Neuron (in vitro differentiated cells): Measurements from ENCODE around the gene LITAF.
"Not testable (repeated sequence)": the region's sequence is repeated elsewhere in the genome, so short reads cannot be mapped to it uniquely, and the experiment has no call there.

Source experiments
- H2AFZ ChIP-seq: one replicate; pipeline ENCODE4 v1.6.1; 2013; ENCODE audit warnings: low read depth, mild to moderate bottlenecking, inconsistent platforms, low read length, moderate library complexity
- H3K27me3 ChIP-seq: one replicate; pipeline ENCODE4 v1.6.1; 2013; ENCODE audit warnings: low read length; ENCODE audit not compliant: insufficient read depth
- H3K36me3 ChIP-seq: one replicate; pipeline ENCODE4 v1.6.1; 2013; ENCODE audit warnings: low read length; ENCODE audit not compliant: insufficient read depth
- H3K4me1 ChIP-seq: one replicate; pipeline ENCODE4 v1.6.1; 2013; ENCODE audit warnings: low read length; ENCODE audit not compliant: insufficient read depth
- H3K4me3 ChIP-seq: 2 replicates; pipeline ENCODE4 v1.5.1; 2013; ENCODE audit warnings: mild to moderate bottlenecking, low read length, moderate library complexity
- H3K9me3 ChIP-seq: one replicate; pipeline ENCODE4 v1.6.1; 2013; ENCODE audit warnings: low read length

LITAF gene

GRCh38 chr16:11570806-11571205, 15.9 kb downstream of the LITAF start:
- no peaks in the 10 kb centered on the region for H3K27me3 ChIP-seq
- H3K9me3 ChIP-seq, result peaks cover 1% of the 10 kb centered on the region
- H3K36me3 ChIP-seq, result no peaks in the 10 kb centered on the region
- H3K4me1 ChIP-seq, result no peaks in the 10 kb centered on the region
- no peak overlapping the region for H2AFZ ChIP-seq
- H3K4me3 ChIP-seq, result no peak overlapping the region

GRCh38 chr16:11570258-11570657, 16.5 kb downstream of the LITAF start:
- Histone ChIP-seq H3K4me1 (no peaks in the 10 kb centered on the region), H3K9me3 (no peaks in the 10 kb centered on the region), H2AFZ (no peak overlapping the region), H3K36me3 (no peaks in the 10 kb centered on the region), H3K27me3 (no peaks in the 10 kb centered on the region), H3K4me3 (no peak overlapping the region)

GRCh38 chr16:11566398-11566797, 20.3 kb downstream of the LITAF start:
- Histone ChIP-seq H3K9me3 (no peaks in the 10 kb centered on the region), H3K4me1 (no peaks in the 10 kb centered on the region), H3K27me3 (no peaks in the 10 kb centered on the region), H3K36me3 (no peaks in the 10 kb centered on the region), H2AFZ (no peak overlapping the region), H3K4me3 (no peak overlapping the region)

- Histone ChIP-seq H3K36me3 (no peaks in the 10 kb centered on the region), H3K4me1 (peaks cover 5% of the 10 kb centered on the region), H2AFZ (no peak overlapping the region), H3K9me3 (no peaks in the 10 kb centered on the region), H3K4me3 (no peak overlapping the region), H3K27me3 (no peaks in the 10 kb centered on the region)
These were observed 21.1 kb downstream of the LITAF start for GRCh38 chr16:11565665-11566064.

GRCh38 chr16:11564046-11564926, 22.4 kb downstream of the LITAF start:
- no peak overlapping the region for H3K4me3 ChIP-seq
- no peaks in the 10 kb centered on the region for H3K9me3 ChIP-seq
- H3K4me1 ChIP-seq, result peaks cover 5% of the 10 kb centered on the region
- H2AFZ ChIP-seq, result no peak overlapping the region
- H3K36me3 ChIP-seq, result no peaks in the 10 kb centered on the region
- H3K27me3 ChIP-seq, result no peaks in the 10 kb centered on the region

GRCh38 chr16:11563493-11564040, 23.2 kb downstream of the LITAF start:
- Histone ChIP-seq H3K27me3 (no peaks in the 10 kb centered on the region), H3K4me1 (peaks cover 5% of the 10 kb centered on the region), H3K36me3 (no peaks in the 10 kb centered on the region), H3K4me3 (no peak overlapping the region), H3K9me3 (no peaks in the 10 kb centered on the region), H2AFZ (no peak overlapping the region)

GRCh38 chr16:11562941-11563340, 23.8 kb downstream of the LITAF start:
- H3K4me1 ChIP-seq, result peaks cover 5% of the 10 kb centered on the region
- H3K4me3 ChIP-seq, result no peak overlapping the region
- H2AFZ ChIP-seq, result no peak overlapping the region
- H3K36me3 ChIP-seq, result no peaks in the 10 kb centered on the region
- H3K9me3 ChIP-seq, result no peaks in the 10 kb centered on the region
- no peaks in the 10 kb centered on the region for H3K27me3 ChIP-seq

- Histone ChIP-seq H3K9me3 (no peaks in the 10 kb centered on the region), H3K27me3 (no peaks in the 10 kb centered on the region), H3K36me3 (no peaks in the 10 kb centered on the region), H2AFZ (no peak overlapping the region), H3K4me3 (no peak overlapping the region), H3K4me1 (peaks cover 5% of the 10 kb centered on the region)
These were observed 24.3 kb downstream of the LITAF start for GRCh38 chr16:11562411-11562810.

GRCh38 chr16:11561856-11562255, 24.9 kb downstream of the LITAF start:
- H3K4me1 ChIP-seq, result peaks cover 5% of the 10 kb centered on the region
- H3K27me3 ChIP-seq, result no peaks in the 10 kb centered on the region
- H2AFZ ChIP-seq, result no peak overlapping the region
- no peaks in the 10 kb centered on the region for H3K36me3 ChIP-seq
- H3K9me3 ChIP-seq, result no peaks in the 10 kb centered on the region
- no peak overlapping the region for H3K4me3 ChIP-seq

- no peak overlapping the region for H2AFZ ChIP-seq
- H3K4me3 ChIP-seq, result no peak overlapping the region
- H3K36me3 ChIP-seq, result peaks cover 1% of the 10 kb centered on the region
- H3K4me1 ChIP-seq, result peaks cover 5% of the 10 kb centered on the region
- no peaks in the 10 kb centered on the region for H3K27me3 ChIP-seq
- peaks cover 1% of the 10 kb centered on the region for H3K9me3 ChIP-seq
These were observed 25.3 kb downstream of the LITAF start for GRCh38 chr16:11561454-11561805.

- Histone ChIP-seq H3K9me3 (peaks cover 7% of the 10 kb centered on the region), H3K36me3 (peaks cover 6% of the 10 kb centered on the region), H3K27me3 (no peaks in the 10 kb centered on the region), H3K4me3 (no peak overlapping the region), H3K4me1 (peaks cover 5% of the 10 kb centered on the region), H2AFZ (no peak overlapping the region)
These were observed 25.8 kb downstream of the LITAF start for GRCh38 chr16:11560701-11561453.

GRCh38 chr16:11558308-11558823, 28.4 kb downstream of the LITAF start:
- not testable (repeated sequence) for H3K27me3 ChIP-seq, H3K9me3 ChIP-seq, H2AFZ ChIP-seq, H3K4me1 ChIP-seq, H3K36me3 ChIP-seq, H3K4me3 ChIP-seq

- Histone ChIP-seq H3K4me1 (peaks cover 5% of the 10 kb centered on the region), H3K4me3 (no peak overlapping the region), H3K9me3 (peaks cover 8% of the 10 kb centered on the region), H3K27me3 (no peaks in the 10 kb centered on the region), H3K36me3 (peaks cover 11% of the 10 kb centered on the region), H2AFZ (no peak overlapping the region)
These were observed 28.9 kb downstream of the LITAF start for GRCh38 chr16:11557801-11558200.
